K562 (cell line): ENCODE results near the gene GPR25. TPM values are rescaled to one million over a fixed set of nuclear protein-coding genes. Genes with fewer than 3 reads are reported as not detected.

Experiments
- DDX20 ChIP-seq: fragments of 450-650 bp; IDR thresholded peaks from 2 replicates; pipeline ENCODE4 v1.6.1; 2016; ENCODE audit warnings: missing genetic modification characterization, low read depth, mild to moderate bottlenecking, missing compliant biosample characterization, moderate library complexity
- GABPB2 ChIP-seq: fragments of 250-450 bp; sonication (Bioruptor Pico); conservative IDR thresholded peaks from 2 replicates; pipeline ENCODE4 v1.5.1; 2021; ENCODE audit warnings: mild to moderate bottlenecking
- HDAC3 ChIP-seq: fragments of 450-650 bp; IDR thresholded peaks from 2 replicates; pipeline ENCODE4 v1.6.1; 2018; ENCODE audit warnings: borderline replicate concordance, mild to moderate bottlenecking, moderate library complexity; ENCODE audit not compliant: partially characterized antibody
- HDAC8 ChIP-seq: fragments of 450-650 bp; IDR thresholded peaks from 2 replicates; pipeline ENCODE4 v1.6.1; 2016; ENCODE audit warnings: mild to moderate bottlenecking, missing genetic modification characterization, moderate library complexity, missing compliant biosample characterization
- JUND ChIP-seq, 2 experiments: IDR thresholded peaks; 2 replicates in 1 of 2; 3 replicates in 1 of 2; pipeline ENCODE4 v1.6.1; 2011; ENCODE audit warnings: borderline replicate concordance in 2 of 2, low read depth in 2 of 2, low read length in 2 of 2, improper control_type of control experiment in 1 of 2, missing biosample characterization in 1 of 2, missing genetic modification characterization in 1 of 2, missing genetic modification reagents in 1 of 2
- LCOR ChIP-seq: sonication (generic); formaldehyde crosslinking; IDR thresholded peaks from 2 replicates; pipeline ENCODE4 v1.8.0; 2022; ENCODE audit warnings: mild to moderate bottlenecking, missing genetic modification reagents
- PHF20 ChIP-seq: fragments of 450-650 bp; IDR thresholded peaks from 2 replicates; pipeline ENCODE4 v1.6.1; 2018; ENCODE audit not compliant: partially characterized antibody
- PPARD ChIP-seq: fragments of 250-450 bp; sonication (Bioruptor Pico); IDR thresholded peaks from 2 replicates; pipeline ENCODE4 v1.8.0; 2022; ENCODE audit warnings: inconsistent platforms, mild to moderate bottlenecking, moderate library complexity
- RBM15 ChIP-seq: fragments of 200-400 bp; formaldehyde crosslinking; IDR thresholded peaks from 2 replicates; pipeline ENCODE4 v1.6.1; 2018; ENCODE audit warnings: mild to moderate bottlenecking, low read length, moderate library complexity; ENCODE audit not compliant: insufficient read depth
- RCOR1 ChIP-seq, 2 experiments: IDR thresholded peaks; 2 replicates each; pipeline ENCODE4 v1.6.1; 2012; ENCODE audit warnings: low read depth in 2 of 2, low read length in 2 of 2, borderline replicate concordance in 1 of 2, improper control_type of control experiment in 1 of 2
- SPI1 ChIP-seq: IDR thresholded peaks from 2 replicates; pipeline ENCODE4 v1.6.1; 2011; ENCODE audit warnings: low read depth, low read length, control low read depth, borderline replicate concordance
- TEAD4 ChIP-seq, 2 experiments: sonication (generic) in 1 of 2; formaldehyde crosslinking in 1 of 2; IDR thresholded peaks; 2 replicates each; pipeline versions ENCODE4 v1.6.1 to v1.8.0; 2012 to 2022; ENCODE audit warnings: borderline replicate concordance in 1 of 2, inconsistent platforms in 1 of 2, low read length in 1 of 2, mild to moderate bottlenecking in 1 of 2, missing genetic modification reagents in 1 of 2
- TRIM24 ChIP-seq, 2 experiments: fragments of 450-650 bp; IDR thresholded peaks; 2 replicates each; pipeline ENCODE4 v1.6.1; 2016
- ZNF133 ChIP-seq: fragments of 250-450 bp; sonication (Bioruptor Pico); IDR thresholded peaks from 2 replicates; pipeline ENCODE4 v1.4.0; 2020; ENCODE audit warnings: mild to moderate bottlenecking
- ZNF197 ChIP-seq: fragments of 200-800 bp; sonication (Bioruptor generic); IDR thresholded peaks from 2 replicates; pipeline ENCODE4 v1.6.1; 2016; ENCODE audit warnings: low read depth, missing genetic modification characterization, missing compliant biosample characterization
- ZNF583 ChIP-seq: fragments of 250-450 bp; sonication (Bioruptor Pico); IDR thresholded peaks from 2 replicates; pipeline ENCODE4 v1.4.0; 2020
- ZNF79 ChIP-seq: fragments of 250-450 bp; sonication (Bioruptor Pico); IDR thresholded peaks from 2 replicates; pipeline ENCODE4 v1.4.0; 2020; ENCODE audit warnings: low read depth, mild to moderate bottlenecking, moderate library complexity
- polyA plus RNA-seq, 8 experiments: library from polyadenylated mRNA; depleted of rRNA in 4 of 8; stranded (reverse) in 5 of 8; unstranded in 3 of 8; fragments of >200 nt; fragmentation: Nextera tagmentation in 2 of 8; fragmentation: Illumina TruSeq in 1 of 8; extraction: Ambion mirVana in 2 of 8; extraction: Trizol in 1 of 8; gene quantifications; 2 replicates each; pipeline versions ENCODE4 v1.2.1 to v1.2.3, GENCODE V29; 2011 to 2014; ENCODE audit warnings: inconsistent platforms in 1 of 8, missing spikeins in 1 of 8
- total RNA-seq, 7 experiments: library from RNA; depleted of rRNA in 6 of 7; stranded (reverse); fragments of >200 nt in 6 of 7; fragmentation: Illumina TruSeq in 2 of 7; extraction: Trizol in 2 of 7; gene quantifications; 2 replicates each; pipeline versions ENCODE4 v1.2.1 to v1.2.3, GENCODE V29; 2011 to 2021; ENCODE audit warnings: low replicate concordance in 1 of 7
- TF ChIP-seq, protein P1 (sequence below): fragments of 250-450 bp; sonication (Bioruptor Pico); IDR thresholded peaks from 2 replicates; pipeline ENCODE4 v1.4.0; 2020
- TF ChIP-seq, protein P2 (sequence below): fragments of 250-450 bp; sonication (Bioruptor Pico); IDR thresholded peaks from 2 replicates; pipeline ENCODE4 v1.8.0; 2021; ENCODE audit warnings: moderate library complexity, mild to moderate bottlenecking, inconsistent platforms
- TF ChIP-seq, protein P3 (sequence below): fragments of 250-450 bp; sonication (Bioruptor Pico); IDR thresholded peaks from 2 replicates; pipeline ENCODE4 v1.6.1; 2021; ENCODE audit warnings: mild to moderate bottlenecking

Gene GPR25
- total and polyA plus RNA-seq, 9 of the 15 experiments (the other 6 are each of a cell fraction or from before 2014, with no cell fraction given), result not detected

DNA sequence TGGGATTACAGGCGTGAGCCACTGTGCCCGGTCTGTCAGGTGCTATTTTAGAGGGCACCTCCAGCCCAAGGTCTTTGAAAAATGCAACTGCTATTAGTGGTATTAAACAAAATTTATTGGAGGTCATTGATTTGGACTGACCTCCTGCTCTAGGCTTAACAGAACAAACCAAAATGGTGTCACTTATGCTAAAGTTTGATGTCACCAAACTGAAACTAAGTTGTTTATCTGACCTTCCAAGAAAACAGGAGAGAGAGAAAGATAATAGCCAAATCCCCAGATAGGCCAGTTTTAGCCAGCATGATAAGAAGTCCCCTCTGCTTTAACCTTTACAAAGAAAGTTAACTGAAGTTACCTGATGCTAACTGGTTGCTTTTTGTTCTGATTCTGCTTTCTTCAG lies 13.8 kb downstream of the GPR25 start (continued):
- TF ChIP-seq, protein P1, sequence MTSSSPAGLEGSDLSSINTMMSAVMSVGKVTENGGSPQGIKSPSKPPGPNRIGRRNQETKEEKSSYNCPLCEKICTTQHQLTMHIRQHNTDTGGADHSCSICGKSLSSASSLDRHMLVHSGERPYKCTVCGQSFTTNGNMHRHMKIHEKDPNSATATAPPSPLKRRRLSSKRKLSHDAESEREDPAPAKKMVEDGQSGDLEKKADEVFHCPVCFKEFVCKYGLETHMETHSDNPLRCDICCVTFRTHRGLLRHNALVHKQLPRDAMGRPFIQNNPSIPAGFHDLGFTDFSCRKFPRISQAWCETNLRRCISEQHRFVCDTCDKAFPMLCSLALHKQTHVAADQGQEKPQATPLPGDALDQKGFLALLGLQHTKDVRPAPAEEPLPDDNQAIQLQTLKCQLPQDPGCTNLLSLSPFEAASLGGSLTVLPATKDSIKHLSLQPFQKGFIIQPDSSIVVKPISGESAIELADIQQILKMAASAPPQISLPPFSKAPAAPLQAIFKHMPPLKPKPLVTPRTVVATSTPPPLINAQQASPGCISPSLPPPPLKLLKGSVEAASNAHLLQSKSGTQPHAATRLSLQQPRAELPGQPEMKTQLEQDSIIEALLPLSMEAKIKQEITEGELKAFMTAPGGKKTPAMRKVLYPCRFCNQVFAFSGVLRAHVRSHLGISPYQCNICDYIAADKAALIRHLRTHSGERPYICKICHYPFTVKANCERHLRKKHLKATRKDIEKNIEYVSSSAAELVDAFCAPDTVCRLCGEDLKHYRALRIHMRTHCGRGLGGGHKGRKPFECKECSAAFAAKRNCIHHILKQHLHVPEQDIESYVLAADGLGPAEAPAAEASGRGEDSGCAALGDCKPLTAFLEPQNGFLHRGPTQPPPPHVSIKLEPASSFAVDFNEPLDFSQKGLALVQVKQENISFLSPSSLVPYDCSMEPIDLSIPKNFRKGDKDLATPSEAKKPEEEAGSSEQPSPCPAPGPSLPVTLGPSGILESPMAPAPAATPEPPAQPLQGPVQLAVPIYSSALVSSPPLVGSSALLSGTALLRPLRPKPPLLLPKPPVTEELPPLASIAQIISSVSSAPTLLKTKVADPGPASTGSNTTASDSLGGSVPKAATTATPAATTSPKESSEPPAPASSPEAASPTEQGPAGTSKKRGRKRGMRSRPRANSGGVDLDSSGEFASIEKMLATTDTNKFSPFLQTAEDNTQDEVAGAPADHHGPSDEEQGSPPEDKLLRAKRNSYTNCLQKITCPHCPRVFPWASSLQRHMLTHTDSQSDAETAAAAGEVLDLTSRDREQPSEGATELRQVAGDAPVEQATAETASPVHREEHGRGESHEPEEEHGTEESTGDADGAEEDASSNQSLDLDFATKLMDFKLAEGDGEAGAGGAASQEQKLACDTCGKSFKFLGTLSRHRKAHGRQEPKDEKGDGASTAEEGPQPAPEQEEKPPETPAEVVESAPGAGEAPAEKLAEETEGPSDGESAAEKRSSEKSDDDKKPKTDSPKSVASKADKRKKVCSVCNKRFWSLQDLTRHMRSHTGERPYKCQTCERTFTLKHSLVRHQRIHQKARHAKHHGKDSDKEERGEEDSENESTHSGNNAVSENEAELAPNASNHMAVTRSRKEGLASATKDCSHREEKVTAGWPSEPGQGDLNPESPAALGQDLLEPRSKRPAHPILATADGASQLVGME (CRISPR knock-in tag), result peak; percentile 35; the same call in 1 of the 2 replicates
- TF ChIP-seq ZNF79 (CRISPR knock-in tag) (peak; percentile 84), TRIM24 (IDR thresholded peaks at IDR 0.05) (0 out of 4 replicates have a peak, but pooled peaks of 1 of the 2 experiments have one; percentile 16), PPARD (CRISPR knock-in tag) (no peak), DDX20 (tag) (peak; percentile 87), JUND (IDR thresholded peaks at IDR 0.05; ENCODE audit: borderline replicate concordance, low read depth, low read length) (no peak), JUND (tag; IDR thresholded peaks at IDR 0.05; ENCODE audit: borderline replicate concordance, low read depth, low read length) (peak; percentile 11; the same call in 1 of the 3 replicates), GABPB2 (CRISPR knock-in tag) (no peak), RCOR1 (IDR thresholded peaks at IDR 0.05; ENCODE audit: borderline replicate concordance in 1 of 2, low read depth in 2 of 2, low read length in 2 of 2) (peak in 1 of 2 experiments; percentile 38; a peak in 1 of 4 replicates), ZNF133 (CRISPR knock-in tag) (no peak), ZNF197 (CRISPR knock-in tag) (peak; percentile 87), HDAC8 (tag) (peak; percentile 83; the same call in 1 of the 2 replicates), PHF20 (no peak), SPI1 (no peak), TEAD4 (IDR thresholded peaks at IDR 0.05; ENCODE audit: low read length) (peak; percentile 38; the same call in 1 of the 2 replicates), TEAD4 (CRISPR knock-in tag; IDR thresholded peaks at IDR 0.05; ENCODE audit: borderline replicate concordance) (no peak), LCOR (CRISPR knock-in tag) (peak; percentile 35; the same call in 1 of the 2 replicates), ZNF583 (CRISPR knock-in tag) (peak; percentile 95), RBM15 (no peak), HDAC3 (no peak)
- TF ChIP-seq, protein P2, sequence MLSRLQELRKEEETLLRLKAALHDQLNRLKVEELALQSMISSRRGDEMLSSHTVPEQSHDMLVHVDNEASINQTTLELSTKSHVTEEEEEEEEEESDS (CRISPR knock-in tag), result no peak
- TF ChIP-seq, protein P3, sequence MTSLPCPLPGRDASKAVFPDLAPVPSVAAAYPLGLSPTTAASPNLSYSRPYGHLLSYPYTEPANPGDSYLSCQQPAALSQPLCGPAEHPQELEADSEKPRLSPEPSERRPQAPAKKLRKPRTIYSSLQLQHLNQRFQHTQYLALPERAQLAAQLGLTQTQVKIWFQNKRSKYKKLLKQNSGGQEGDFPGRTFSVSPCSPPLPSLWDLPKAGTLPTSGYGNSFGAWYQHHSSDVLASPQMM (CRISPR knock-in tag), result no peak
